H1 (cell line): ENCODE data around the gene ARF3. TPM values are rescaled to one million over a fixed set of nuclear protein-coding genes. Genes with fewer than 3 reads are reported as not detected.

Experiments used
- CTCF ChIA-PET: fragments of 300-600 bp; sonication (Branson Sonifier 250); formaldehyde crosslinking; loops from one replicate; lab custom pipeline; 2021; ENCODE audit not compliant: partially characterized antibody; lab: Charles Lee
- POLR2A ChIA-PET: fragments of 300-600 bp; sonication (Branson Sonifier 250); formaldehyde crosslinking; loops from one replicate; lab custom pipeline; 2021; ENCODE audit warnings: inconsistent platforms; ENCODE audit not compliant: partially characterized antibody; lab: Charles Lee
- DNase-seq, 2 experiments: peaks; one replicate each; pipeline versions ENCODE4 v3.0.0 to v3.0.0-alpha.2; 2010 to 2022; ENCODE audit warnings: low spot score in 2 of 2, low read depth in 1 of 2, mixed read lengths in 1 of 2
- FAIRE-seq: peaks from 2 replicates; lab custom pipeline; 2011; peaks lifted over from hg19 to GRCh38; lab: Jason Lieb, UNC
- H2AFZ ChIP-seq: 2 replicates; pipeline ENCODE4 v1.8.1; 2012; ENCODE audit warnings: low read length, inconsistent platforms
- H2AK5ac ChIP-seq: 2 replicates; pipeline ENCODE4 v1.6.1; 2013; ENCODE audit warnings: low read depth, low read length
- H2BK120ac ChIP-seq: replicated peaks from 2 replicates; pipeline ENCODE3; 2013; ENCODE audit warnings: low read depth, low read length, inconsistent platforms
- H2BK12ac ChIP-seq: 2 replicates; pipeline ENCODE4 v1.6.1; 2013; ENCODE audit warnings: low read depth, low read length
- H2BK15ac ChIP-seq: 2 replicates; pipeline ENCODE4 v1.6.1; 2013; ENCODE audit warnings: low read length
- H2BK20ac ChIP-seq: 2 replicates; pipeline ENCODE4 v1.6.1; 2013; ENCODE audit warnings: low read length
- H2BK5ac ChIP-seq: 2 replicates; pipeline ENCODE4 v1.6.1; 2013; ENCODE audit warnings: low read depth, low read length
- H3K14ac ChIP-seq: 2 replicates; pipeline ENCODE4 v1.6.1; 2013; ENCODE audit warnings: inconsistent platforms; ENCODE audit not compliant: insufficient read length
- H3K18ac ChIP-seq: 2 replicates; pipeline ENCODE4 v1.6.1; 2013; ENCODE audit warnings: low read length; ENCODE audit errors: extremely low read depth
- H3K23ac ChIP-seq: 2 replicates; pipeline ENCODE4 v1.6.1; 2013; ENCODE audit warnings: inconsistent platforms; ENCODE audit not compliant: insufficient read length
- H3K23me2 ChIP-seq: 2 replicates; pipeline ENCODE4 v1.6.1; 2013; ENCODE audit warnings: low read depth, low read length
- H3K27ac ChIP-seq: 2 replicates; pipeline ENCODE4 v1.6.1; 2011; ENCODE audit warnings: low read depth, low read length, inconsistent platforms
- H3K27me3 ChIP-seq, 4 experiments: replicated peaks in 1 of 4; 1 replicate in 1 of 4; 2 replicates in 3 of 4; pipeline versions ENCODE4 v1.6.1 to v1.8.1; 2011 to 2013; ENCODE audit warnings: low read length in 3 of 4, mild to moderate bottlenecking in 3 of 4, inconsistent platforms in 2 of 4, mixed read lengths in 2 of 4, moderate library complexity in 1 of 4; ENCODE audit not compliant: control insufficient read depth in 3 of 4, insufficient read depth in 3 of 4; ENCODE audit errors: extremely low read depth in 1 of 4
- H3K36me3 ChIP-seq, 4 experiments: 2 replicates each; pipeline versions ENCODE4 v1.6.1 to v1.8.1; 2011 to 2013; ENCODE audit warnings: mild to moderate bottlenecking in 4 of 4, low read length in 3 of 4, moderate library complexity in 2 of 4, control low read depth in 1 of 4, inconsistent platforms in 1 of 4; ENCODE audit not compliant: insufficient read depth in 4 of 4, control insufficient read depth in 2 of 4
- H3K4ac ChIP-seq: replicated peaks from 2 replicates; pipeline ENCODE3; 2013; ENCODE audit warnings: low read length, low read depth, mixed read lengths, inconsistent platforms; ENCODE audit not compliant: insufficient read length
- H3K4me1 ChIP-seq, 4 experiments: replicated peaks in 1 of 4; 1 replicate in 1 of 4; 2 replicates in 3 of 4; pipeline versions ENCODE4 v1.6.1 to v1.8.1; 2011 to 2013; ENCODE audit warnings: low read length in 3 of 4, inconsistent platforms in 2 of 4, mixed read lengths in 1 of 4; ENCODE audit not compliant: insufficient read depth in 4 of 4, control insufficient read depth in 3 of 4
- H3K4me2 ChIP-seq, 2 experiments: 2 replicates each; pipeline versions ENCODE4 v1.6.1 to v1.8.1; 2011 to 2013; ENCODE audit warnings: low read depth in 2 of 2, low read length in 2 of 2, control low read depth in 1 of 2, inconsistent platforms in 1 of 2, mild to moderate bottlenecking in 1 of 2; ENCODE audit not compliant: insufficient read depth in 1 of 2
- H3K4me3 ChIP-seq, 4 experiments: fragments of 200-600, 300-600 bp in 1 of 4; sonication (generic), shearing (Covaris generic), sonication (Bioruptor Twin) in 1 of 4; 2 replicates each; pipeline versions ENCODE4 v1.5.1 to v1.8.1; 2011 to 2016; ENCODE audit warnings: low read length in 4 of 4, low read depth in 3 of 4, control low read depth in 2 of 4, inconsistent platforms in 2 of 4, mild to moderate bottlenecking in 2 of 4, mixed read lengths in 1 of 4, moderate library complexity in 1 of 4; ENCODE audit not compliant: insufficient read depth in 2 of 4; ENCODE audit errors: extremely low read depth in 1 of 4
- H3K56ac ChIP-seq: replicated peaks from 2 replicates; pipeline ENCODE3; 2013; ENCODE audit warnings: low read depth, mild to moderate bottlenecking, mixed read lengths, low read length, inconsistent platforms; ENCODE audit not compliant: insufficient read length
- H3K79me1 ChIP-seq: 2 replicates; pipeline ENCODE4 v1.6.1; 2013; ENCODE audit warnings: low read depth, low read length, control low read depth
- H3K79me2 ChIP-seq, 2 experiments: 2 replicates each; pipeline versions ENCODE4 v1.6.1 to v1.8.1; 2012 to 2013; ENCODE audit warnings: low read length in 2 of 2, mild to moderate bottlenecking in 2 of 2, inconsistent platforms in 1 of 2; ENCODE audit not compliant: insufficient read depth in 2 of 2, control insufficient read depth in 1 of 2
- H3K9ac ChIP-seq, 4 experiments: replicated peaks in 1 of 4; 1 replicate in 1 of 4; 2 replicates in 3 of 4; pipeline versions ENCODE4 v1.6.1 to v1.8.1; 2011 to 2013; ENCODE audit warnings: low read depth in 3 of 4, low read length in 3 of 4, control low read depth in 2 of 4, mild to moderate bottlenecking in 2 of 4, moderate library complexity in 2 of 4, inconsistent platforms in 1 of 4; ENCODE audit errors: extremely low read depth in 1 of 4
- H3K9me3 ChIP-seq, 2 experiments: 2 replicates each; pipeline versions ENCODE4 v1.6.1 to v1.8.1; 2012 to 2013; ENCODE audit warnings: mild to moderate bottlenecking in 2 of 2, moderate library complexity in 2 of 2, control low read depth in 1 of 2, inconsistent platforms in 1 of 2, low read depth in 1 of 2, low read length in 1 of 2, mixed read lengths in 1 of 2; ENCODE audit not compliant: insufficient read depth in 2 of 2
- H4K20me1 ChIP-seq, 2 experiments: replicated peaks in 1 of 2; 2 replicates each; pipeline versions ENCODE3 to v1.8.1; 2011 to 2013; ENCODE audit warnings: inconsistent platforms in 2 of 2, low read length in 2 of 2, mild to moderate bottlenecking in 1 of 2; ENCODE audit not compliant: insufficient read depth in 2 of 2, control insufficient read depth in 1 of 2
- H4K5ac ChIP-seq: 2 replicates; pipeline ENCODE4 v1.6.1; 2013; ENCODE audit warnings: low read length, low read depth, mixed read lengths, inconsistent platforms; ENCODE audit not compliant: insufficient read length
- H4K8ac ChIP-seq: 2 replicates; pipeline ENCODE4 v1.8.0; 2013; ENCODE audit warnings: mild to moderate bottlenecking, moderate library complexity, low read length, inconsistent platforms; ENCODE audit not compliant: insufficient read depth; ENCODE audit errors: extremely low read depth
- H4K91ac ChIP-seq: replicated peaks from 2 replicates; pipeline ENCODE3; 2013; ENCODE audit warnings: low read length, mixed read lengths, inconsistent platforms; ENCODE audit not compliant: insufficient read length
- CREB1 ChIP-seq: IDR thresholded peaks from 2 replicates; pipeline ENCODE4 v1.6.1; 2012; ENCODE audit warnings: inconsistent platforms
- EP300 ChIP-seq, 2 experiments: IDR thresholded peaks; 1 replicate in 1 of 2; 2 replicates in 1 of 2; pipeline ENCODE4 v1.6.1; 2011 to 2012; ENCODE audit warnings: low read depth in 2 of 2, low read length in 2 of 2, mild to moderate bottlenecking in 2 of 2, borderline replicate concordance in 1 of 2, inconsistent platforms in 1 of 2, moderate library complexity in 1 of 2
- EZH2 ChIP-seq: fragments of 200-600 bp; sonication (generic); IDR thresholded peaks from 2 replicates; pipeline ENCODE4 v1.7.1; 2012; ENCODE audit warnings: low read depth, mild to moderate bottlenecking, moderate library complexity, low read length, inconsistent platforms; ENCODE audit not compliant: severe bottlenecking
- NRF1 ChIP-seq: IDR thresholded peaks from 2 replicates; pipeline ENCODE4 v1.6.1; 2011; ENCODE audit warnings: mild to moderate bottlenecking, low read depth, low read length, improper control_type of control experiment
- SRF ChIP-seq: IDR thresholded peaks from 2 replicates; pipeline ENCODE4 v1.6.1; 2011; ENCODE audit warnings: mild to moderate bottlenecking, low read depth, low read length, moderate library complexity
- WGBS, 2 experiments: shearing (Covaris generic) in 1 of 2; methylation state at CpG; one replicate each; pipeline versions ENCODE4 v1.1.6 to v1.1.7; 2013 to 2015; ENCODE audit warnings: low lambda C conversion rate in 2 of 2, mixed read lengths in 2 of 2, inconsistent platforms in 1 of 2, low coverage in 1 of 2, missing lambda C conversion rate in 1 of 2; ENCODE audit not compliant: insufficient replicate concordance in 2 of 2, insufficient coverage in 1 of 2, insufficient read length in 1 of 2; ENCODE audit errors: extremely low coverage in 1 of 2, missing lambda C conversion rate in 1 of 2; 5-methylcytosine and 5-hydroxymethylcytosine counted together
- polyA plus RNA-seq, 7 experiments: library from polyadenylated mRNA; depleted of rRNA in 3 of 7; stranded (reverse) in 5 of 7; unstranded in 2 of 7; fragments of >200 nt in 5 of 7; fragments of 200-250 nt in 2 of 7; gene quantifications; 1 replicate in 5 of 7; 2 replicates in 1 of 7; 4 replicates in 1 of 7; pipeline versions ENCODE4 v1.2.1 to v1.2.3, GENCODE V29; 2011 to 2013; ENCODE audit warnings: missing spikeins in 2 of 7, mixed read lengths in 2 of 7
- total RNA-seq: library from RNA; stranded (reverse); fragmentation: NEBNext Ultra II Directional; extraction: Animal tissue kit (Norgen Biotek cat#: 25700); gene quantifications from 2 replicates; pipeline ENCODE4 v1.2.1, GENCODE V29; 2021
- TF ChIP-seq, protein P1 (sequence below), 3 experiments: IDR thresholded peaks; 1 replicate in 2 of 3; 2 replicates in 1 of 3; pipeline versions ENCODE4 v1.5.1 to v1.6.1; 2011; ENCODE audit warnings: low read length in 3 of 3, mild to moderate bottlenecking in 3 of 3, inconsistent platforms in 2 of 3, low read depth in 1 of 3, moderate library complexity in 1 of 3; ENCODE audit not compliant: insufficient read depth in 1 of 3; ENCODE audit errors: control extremely low read depth in 1 of 3

ARF3 gene
- total and polyA plus RNA-seq, 2 of the 8 experiments (the other 6 are each of a cell fraction or from before 2014, with no cell fraction given): 231 to 250 TPM

DNA sequence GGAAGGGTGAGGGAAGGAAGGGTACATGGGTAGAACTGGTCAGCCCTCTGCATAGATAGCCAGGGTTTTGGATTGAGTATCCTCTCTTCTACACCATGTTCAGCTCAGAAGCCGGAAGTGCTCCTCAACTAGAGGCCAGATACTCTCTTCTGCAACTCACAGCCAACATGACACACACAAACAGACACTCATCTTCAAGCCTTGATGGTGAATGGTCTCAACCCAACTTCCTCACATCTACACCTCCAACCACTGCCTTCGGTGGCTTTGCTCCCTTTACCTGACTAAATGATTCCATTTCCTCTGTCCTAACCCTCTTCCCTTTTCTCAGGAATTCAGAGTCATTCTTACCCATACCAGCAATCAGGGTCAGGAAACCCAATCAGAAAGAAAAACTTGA lies 24.4 kb downstream of the ARF3 start:
- no peak overlapping the region for H2AFZ ChIP-seq
- H3K23ac ChIP-seq: no peak overlapping the region
- H2BK12ac ChIP-seq: no peak overlapping the region
- H4K5ac ChIP-seq: no peak overlapping the region
- no peak overlapping the region for H2BK20ac ChIP-seq
- no peak overlapping the region for H2BK5ac ChIP-seq
- no peak overlapping the region for H3K27ac ChIP-seq
- no peak overlapping the region for H2BK15ac ChIP-seq
- H3K79me2 ChIP-seq: no peaks in the 10 kb centered on the region
- H4K20me1 ChIP-seq: peaks cover 15 to 16% of the 10 kb centered on the region in 2 experiments
- H3K9me3 ChIP-seq: no peaks in the 10 kb centered on the region
- H3K23me2 ChIP-seq: no peaks in the 10 kb centered on the region
- H3K36me3 ChIP-seq: peaks cover 22 to 68% (median 36%) of the 10 kb centered on the region in 4 experiments
- FAIRE-seq (no peak), DNase-seq (no peak)
- no peak overlapping the region for H4K8ac ChIP-seq
- H2AK5ac ChIP-seq: no peak overlapping the region
- no peaks in the 10 kb centered on the region for H3K79me1 ChIP-seq
- H3K4me3 ChIP-seq: no peak overlapping the region
- H3K56ac ChIP-seq: no peak overlapping the region
- 88% methylated on average over 2 of the region's 2 CpGs; no CpG with 5 or more reads in 1 of the 2 experiments for WGBS, 2 experiments
- no peak overlapping the region for H3K4ac ChIP-seq
- no peak overlapping the region for H3K14ac ChIP-seq
- no peak overlapping the region for H2BK120ac ChIP-seq
- no peaks in the 10 kb centered on the region for H3K27me3 ChIP-seq
- ChIA-PET CTCF (interaction anchor here (0.7 to 20.2 kb wide), 10 partner anchors 8 to 117 kb away, joined by 3 to 280 read pairs (median 4); partner anchors contain the start of genes ARF3, FKBP11 and WNT1), POLR2A (interaction anchor here (0.6 to 8.6 kb wide), 3 partner anchors 10 to 73 kb away, joined by 3 to 49 read pairs (median 4); partner anchors contain the start of gene FKBP11)
- peak overlapping the region in 1 of 4 experiments; percentile 21; a peak in 1 of 7 replicates for H3K9ac ChIP-seq
- H3K18ac ChIP-seq: no peak overlapping the region
- H3K4me2 ChIP-seq: no peak overlapping the region
- no peaks in the 10 kb centered on the region for H3K4me1 ChIP-seq
- H4K91ac ChIP-seq: no peak overlapping the region
- TF ChIP-seq EZH2: no peak
- no peak for TF ChIP-seq SRF
- TF ChIP-seq EP300 (IDR thresholded peaks at IDR 0.05; ENCODE audit: borderline replicate concordance in 1 of 2, low read depth in 2 of 2, low read length in 2 of 2): no peak
- TF ChIP-seq, protein P1, sequence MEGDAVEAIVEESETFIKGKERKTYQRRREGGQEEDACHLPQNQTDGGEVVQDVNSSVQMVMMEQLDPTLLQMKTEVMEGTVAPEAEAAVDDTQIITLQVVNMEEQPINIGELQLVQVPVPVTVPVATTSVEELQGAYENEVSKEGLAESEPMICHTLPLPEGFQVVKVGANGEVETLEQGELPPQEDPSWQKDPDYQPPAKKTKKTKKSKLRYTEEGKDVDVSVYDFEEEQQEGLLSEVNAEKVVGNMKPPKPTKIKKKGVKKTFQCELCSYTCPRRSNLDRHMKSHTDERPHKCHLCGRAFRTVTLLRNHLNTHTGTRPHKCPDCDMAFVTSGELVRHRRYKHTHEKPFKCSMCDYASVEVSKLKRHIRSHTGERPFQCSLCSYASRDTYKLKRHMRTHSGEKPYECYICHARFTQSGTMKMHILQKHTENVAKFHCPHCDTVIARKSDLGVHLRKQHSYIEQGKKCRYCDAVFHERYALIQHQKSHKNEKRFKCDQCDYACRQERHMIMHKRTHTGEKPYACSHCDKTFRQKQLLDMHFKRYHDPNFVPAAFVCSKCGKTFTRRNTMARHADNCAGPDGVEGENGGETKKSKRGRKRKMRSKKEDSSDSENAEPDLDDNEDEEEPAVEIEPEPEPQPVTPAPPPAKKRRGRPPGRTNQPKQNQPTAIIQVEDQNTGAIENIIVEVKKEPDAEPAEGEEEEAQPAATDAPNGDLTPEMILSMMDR (IDR thresholded peaks at IDR 0.05; ENCODE audit: control extremely low read depth in 1 of 3, insufficient read depth in 1 of 3, low read depth in 1 of 3, low read length in 3 of 3): no peak
- no peak for TF ChIP-seq NRF1
- no peak for TF ChIP-seq CREB1
